ENCODE measurements around the gene HARS1.
"Not testable (repeated sequence)": the region's sequence is repeated elsewhere in the genome, so short reads cannot be mapped to it uniquely, and the experiment has no call there.

HARS1 gene, protein sequence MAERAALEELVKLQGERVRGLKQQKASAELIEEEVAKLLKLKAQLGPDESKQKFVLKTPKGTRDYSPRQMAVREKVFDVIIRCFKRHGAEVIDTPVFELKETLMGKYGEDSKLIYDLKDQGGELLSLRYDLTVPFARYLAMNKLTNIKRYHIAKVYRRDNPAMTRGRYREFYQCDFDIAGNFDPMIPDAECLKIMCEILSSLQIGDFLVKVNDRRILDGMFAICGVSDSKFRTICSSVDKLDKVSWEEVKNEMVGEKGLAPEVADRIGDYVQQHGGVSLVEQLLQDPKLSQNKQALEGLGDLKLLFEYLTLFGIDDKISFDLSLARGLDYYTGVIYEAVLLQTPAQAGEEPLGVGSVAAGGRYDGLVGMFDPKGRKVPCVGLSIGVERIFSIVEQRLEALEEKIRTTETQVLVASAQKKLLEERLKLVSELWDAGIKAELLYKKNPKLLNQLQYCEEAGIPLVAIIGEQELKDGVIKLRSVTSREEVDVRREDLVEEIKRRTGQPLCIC

DNA sequence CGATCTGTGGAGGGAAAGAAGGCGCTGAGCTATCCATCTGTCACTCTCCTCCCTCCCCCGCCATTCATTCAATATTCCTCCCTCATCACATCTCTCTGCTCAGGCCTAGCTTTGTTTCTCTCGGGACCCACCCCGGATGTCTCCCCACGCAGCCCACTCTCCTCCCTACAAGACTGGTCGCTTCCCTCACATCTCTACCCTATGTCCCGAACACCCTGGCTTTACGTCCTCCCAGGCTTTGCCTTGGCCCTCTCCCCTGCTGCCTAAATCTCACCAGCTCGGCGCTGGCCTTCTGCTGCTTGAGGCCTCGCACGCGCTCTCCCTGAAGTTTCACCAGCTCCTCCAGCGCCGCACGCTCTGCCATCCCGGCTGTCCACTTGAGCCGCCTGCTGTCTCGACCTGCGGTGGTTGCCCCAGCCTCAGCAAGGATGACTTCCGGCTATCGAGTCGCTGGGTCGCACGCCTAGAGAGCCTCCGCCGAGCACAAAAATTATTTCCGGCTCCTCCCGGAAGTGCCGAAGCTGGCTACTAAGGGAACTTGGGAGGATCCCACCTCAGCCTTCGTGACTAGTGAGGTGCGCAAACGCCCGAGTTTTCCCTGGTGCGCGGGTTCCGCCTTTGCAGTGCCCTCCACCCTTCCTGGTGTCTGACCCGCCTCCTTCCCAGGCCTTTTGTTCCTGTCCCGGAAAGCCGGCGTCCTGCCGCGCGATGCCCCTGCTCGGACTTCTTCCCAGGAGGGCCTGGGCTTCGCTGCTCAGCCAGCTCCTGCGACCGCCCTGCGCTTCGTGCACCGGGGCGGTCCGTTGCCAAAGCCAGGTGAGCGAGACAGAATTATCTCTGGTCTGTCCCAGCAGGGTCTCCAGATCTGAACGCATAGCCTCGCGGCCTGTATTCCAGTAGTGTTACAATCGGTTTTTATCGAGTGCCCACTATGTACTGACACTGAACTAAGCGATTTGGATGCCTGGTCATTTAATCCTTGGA lies at the start of gene HARS1, which contains the start of gene HARS2:
TSS of gene HARS1 (minus strand) at position 430 of the 984 bp plus-strand sequence. CDS start at position 364, 66 bp downstream.
TSS of gene HARS2 (plus strand) at position 515 of the 984 bp plus-strand sequence. CDS start at position 709, 194 bp downstream.
- DNase-seq (ENCODE audit: low read depth): peak; percentile 82

DNA sequence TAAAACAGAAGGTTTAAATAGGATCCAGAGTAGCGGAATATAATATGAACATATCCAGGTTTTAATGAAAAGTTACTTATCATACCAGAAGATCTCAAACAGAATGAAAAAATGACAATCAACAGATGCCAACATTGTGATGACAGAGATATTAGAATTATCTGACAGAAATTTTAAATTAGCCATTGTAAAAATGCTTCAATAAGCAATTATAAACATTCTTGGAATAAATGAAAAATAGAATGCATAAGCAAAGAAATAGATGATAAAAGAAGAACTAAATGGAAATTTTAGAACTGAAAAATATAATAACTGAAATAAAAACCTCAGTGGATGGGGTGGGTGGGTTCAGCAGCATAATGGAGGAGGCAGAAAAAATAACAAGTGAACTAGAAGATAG lies 46.3 kb upstream of the HARS1 start:
- DNase-seq (ENCODE audit: low read depth): no peak

DNA sequence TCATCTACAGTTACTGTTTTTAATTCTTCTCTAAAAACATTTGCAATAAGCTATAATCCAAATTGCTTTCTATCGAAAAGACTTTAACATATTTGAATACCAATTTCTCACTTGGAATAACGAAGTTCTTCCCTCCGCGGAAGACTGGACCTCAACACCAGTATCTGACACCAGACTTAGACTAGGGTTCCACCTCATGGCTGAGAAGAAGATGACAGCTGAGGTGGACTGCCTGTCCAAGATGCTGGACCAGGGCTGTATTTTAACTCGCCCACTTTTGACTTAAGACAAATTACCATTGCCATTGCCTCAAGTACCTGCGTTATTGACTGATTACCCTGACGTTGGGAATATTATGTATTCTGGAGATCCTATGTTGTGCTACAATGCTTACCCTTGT lies 43.2 kb upstream of the HARS1 start:
- DNase-seq (ENCODE audit: low read depth): no peak

DNA sequence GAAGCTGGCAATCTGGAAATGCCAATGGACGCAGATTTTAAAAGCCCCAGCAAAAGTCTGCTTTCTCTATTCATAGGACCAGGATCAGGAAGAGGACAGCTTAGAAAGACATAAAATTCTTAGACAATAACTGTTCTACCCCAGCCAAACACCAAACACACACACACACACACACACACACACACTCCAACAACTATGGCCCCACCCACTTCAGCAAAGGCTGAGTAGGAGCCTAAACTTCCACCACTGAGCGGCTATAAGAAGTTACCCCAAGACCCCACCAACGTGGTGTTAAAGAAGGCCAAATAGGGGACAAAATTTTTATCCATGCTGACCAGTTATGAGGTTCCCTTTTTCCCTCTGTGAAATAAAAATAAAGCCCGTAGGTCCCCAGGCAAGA lies 41.9 kb upstream of the HARS1 start:
- DNase-seq (ENCODE audit: low read depth): no peak

DNA sequence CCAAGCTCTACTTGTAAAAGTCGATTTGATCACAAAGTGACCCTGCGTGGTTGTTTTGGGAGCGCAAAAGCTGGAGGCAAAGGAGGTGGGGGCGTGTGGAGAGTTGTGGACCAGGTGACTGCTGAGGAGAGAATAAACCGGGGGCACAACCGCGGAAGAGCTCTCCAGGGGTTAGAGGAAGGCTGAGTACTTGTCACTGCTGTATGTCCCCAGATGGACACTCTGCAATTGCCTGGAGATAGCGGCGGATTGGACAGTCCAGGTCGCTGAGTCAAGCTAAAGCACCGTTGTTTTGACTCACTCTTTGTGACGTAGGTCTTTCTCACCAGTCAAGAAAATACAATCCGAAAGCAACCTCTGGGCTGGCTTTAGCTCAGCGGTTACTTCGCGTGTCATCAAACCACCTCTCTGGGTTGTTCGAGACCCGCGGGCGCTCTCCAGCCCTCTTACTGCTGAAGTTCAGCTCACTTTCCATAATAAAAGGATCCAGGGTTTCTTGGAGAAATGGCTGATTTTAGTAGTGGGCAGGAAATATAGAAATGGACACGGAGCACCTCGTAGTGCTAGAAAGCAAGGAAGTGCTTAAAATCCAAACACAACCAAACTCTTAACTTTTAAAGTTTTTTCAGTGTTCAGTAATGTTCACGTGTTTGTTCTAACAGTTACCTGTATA lies 34.8 kb upstream of the HARS1 start:
- peak; percentile 79 for DNase-seq (ENCODE audit: low read depth)

DNA sequence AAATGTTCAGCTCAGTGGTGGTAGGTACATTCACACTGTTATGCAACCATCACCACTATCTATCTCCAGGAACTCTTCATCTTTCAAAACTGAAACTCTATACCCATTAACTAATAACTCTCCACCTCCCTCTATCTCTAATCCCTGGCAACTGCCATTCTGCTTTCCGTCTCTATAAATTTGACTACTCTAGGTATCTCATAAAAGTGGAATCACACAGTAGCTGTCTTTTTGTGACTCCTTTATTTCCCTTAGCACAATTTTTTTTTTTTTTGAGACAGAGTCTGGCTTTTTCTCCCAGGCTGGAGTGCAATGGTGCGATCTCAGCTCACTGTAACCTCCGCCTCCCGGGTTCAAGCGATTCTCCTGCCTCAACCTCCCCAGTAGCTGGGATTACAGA lies 30.2 kb upstream of the HARS1 start:
- not testable (repeated sequence) for DNase-seq (ENCODE audit: low read depth)

DNA sequence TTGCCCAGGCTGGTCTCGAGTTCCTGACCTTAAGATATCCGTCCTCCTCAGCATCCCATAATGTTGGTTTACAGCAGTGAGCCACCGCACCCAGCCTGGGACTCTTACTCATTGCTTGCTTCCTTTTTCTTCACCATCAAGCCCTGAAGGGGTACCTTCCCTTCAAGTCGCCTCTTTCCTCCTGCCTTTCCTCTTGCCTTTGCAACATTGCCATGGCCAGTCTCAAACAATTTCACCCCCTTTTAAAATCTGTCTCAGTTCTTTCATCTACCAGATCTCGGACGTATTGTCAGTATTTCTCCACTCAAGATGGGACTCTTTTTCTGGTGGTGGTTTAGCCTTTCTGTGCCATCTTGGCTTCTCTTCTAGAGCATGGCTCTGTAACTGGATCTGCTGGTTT lies 29.6 kb upstream of the HARS1 start:
- not testable (repeated sequence) for DNase-seq (ENCODE audit: low read depth)

DNA sequence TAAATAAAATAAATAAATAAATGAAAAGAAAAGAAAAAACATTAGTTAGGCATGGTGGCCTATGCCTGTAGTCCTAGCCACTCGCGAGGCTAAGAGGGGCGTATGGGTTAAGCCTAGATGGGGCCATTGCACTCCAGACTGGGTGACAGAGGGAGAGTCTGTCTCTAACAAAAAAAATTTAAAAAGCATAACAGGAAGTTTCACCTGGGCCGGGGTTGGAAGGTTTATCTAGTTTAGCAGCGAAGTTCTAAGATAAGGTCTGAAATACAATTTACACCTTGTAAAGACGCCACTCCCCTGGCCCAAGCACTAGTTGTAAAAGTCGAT lies 27.1 kb upstream of the HARS1 start:
- DNase-seq (ENCODE audit: low read depth): no peak

DNA sequence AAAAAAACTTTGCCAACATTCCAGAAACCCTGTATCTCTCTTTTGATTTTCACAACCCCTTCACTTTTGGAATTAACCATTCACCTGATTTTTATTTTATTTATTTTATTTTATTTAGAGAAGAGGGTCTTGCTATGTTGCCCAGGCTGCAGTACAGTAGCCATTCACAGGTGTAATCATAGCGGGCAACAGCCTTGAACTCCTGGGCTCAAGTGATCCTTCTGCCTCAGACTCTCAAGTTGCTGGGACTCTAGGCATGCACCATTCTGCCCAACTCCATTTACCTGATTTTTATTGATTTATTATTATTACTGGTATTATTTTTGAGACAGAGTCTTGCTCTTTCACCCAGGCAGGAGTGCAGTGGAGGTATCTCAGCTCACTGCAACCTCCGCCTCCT lies 25.1 kb upstream of the HARS1 start:
- not testable (repeated sequence) for DNase-seq (ENCODE audit: low read depth)

DNA sequence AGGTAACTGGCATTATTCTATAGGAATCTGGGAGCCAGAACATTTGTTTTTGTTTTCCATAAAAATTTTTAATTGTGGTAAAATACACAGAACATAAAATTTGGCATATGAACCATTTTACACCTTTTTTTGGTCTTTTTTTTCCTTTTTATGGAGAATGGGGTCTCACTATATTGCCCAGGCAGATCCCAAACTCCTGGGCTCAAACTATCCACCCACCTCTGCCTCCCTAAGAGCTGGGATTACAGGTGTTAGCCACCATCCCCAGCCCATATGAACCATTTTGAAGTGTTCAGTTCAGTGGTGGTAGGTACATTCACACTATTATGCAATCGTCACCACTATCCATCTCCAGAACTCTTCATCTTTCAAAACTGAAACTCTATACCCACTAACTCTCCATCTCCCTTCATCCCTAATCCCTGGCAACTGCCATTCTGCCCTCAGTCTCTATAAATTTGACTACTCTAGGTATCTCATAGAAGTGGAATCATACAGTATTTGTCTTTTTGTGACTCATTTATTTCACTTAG lies 22.5 kb upstream of the HARS1 start:
- no peak for DNase-seq (ENCODE audit: low read depth)

DNA sequence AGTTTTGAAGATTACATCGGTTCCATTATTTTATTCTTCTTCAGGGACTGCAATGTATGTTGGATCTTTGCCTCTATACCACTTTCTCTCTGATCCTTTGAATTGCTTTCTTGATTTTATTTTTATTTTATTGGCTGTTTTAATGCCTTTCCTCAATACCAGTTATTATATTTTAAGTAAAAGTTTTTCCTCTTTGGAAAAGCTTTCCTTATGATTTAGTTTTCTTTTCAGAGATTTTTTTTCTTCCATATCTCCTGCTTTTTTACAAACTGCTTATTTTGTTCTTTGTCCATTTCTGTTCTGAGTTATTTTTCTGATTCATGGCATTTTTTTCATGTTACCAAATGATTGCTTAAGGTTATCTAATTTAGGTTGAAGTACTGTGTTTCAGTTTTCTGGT lies 20.6 kb upstream of the HARS1 start:
- DNase-seq (ENCODE audit: low read depth): no peak

DNA sequence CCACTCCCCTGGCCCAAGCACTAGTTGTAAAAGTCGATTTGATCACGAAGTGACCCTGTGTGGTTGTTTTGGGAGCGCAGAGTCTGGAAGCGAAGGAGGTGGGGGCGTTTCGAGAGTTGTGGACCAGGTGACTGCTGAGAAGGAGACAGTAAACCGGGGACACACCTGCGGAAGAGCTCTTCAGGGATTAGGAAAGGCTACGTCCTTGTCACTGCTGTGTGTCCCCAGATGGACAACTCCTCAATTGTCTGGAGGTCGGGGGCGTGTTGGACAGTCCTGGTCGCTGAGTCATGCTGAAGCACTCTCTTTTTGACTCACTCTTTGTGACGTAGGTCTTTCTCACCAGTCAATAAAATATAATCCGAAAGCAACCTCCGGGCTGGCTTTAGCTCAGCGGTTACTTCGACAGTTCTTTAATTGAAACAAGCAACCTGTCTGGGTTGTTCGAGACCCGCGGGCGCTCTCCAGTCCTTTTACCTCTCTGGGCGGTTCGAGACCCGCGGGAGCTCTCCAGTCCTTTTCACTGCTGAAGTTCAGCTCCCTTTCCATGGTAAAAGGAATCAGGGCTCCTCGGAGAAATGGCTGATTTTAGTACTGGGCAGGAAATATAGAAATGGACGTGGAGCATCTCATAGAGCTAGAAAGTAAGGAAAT lies 19.9 kb upstream of the HARS1 start:
- peak; percentile 84 for DNase-seq (ENCODE audit: low read depth)

DNA sequence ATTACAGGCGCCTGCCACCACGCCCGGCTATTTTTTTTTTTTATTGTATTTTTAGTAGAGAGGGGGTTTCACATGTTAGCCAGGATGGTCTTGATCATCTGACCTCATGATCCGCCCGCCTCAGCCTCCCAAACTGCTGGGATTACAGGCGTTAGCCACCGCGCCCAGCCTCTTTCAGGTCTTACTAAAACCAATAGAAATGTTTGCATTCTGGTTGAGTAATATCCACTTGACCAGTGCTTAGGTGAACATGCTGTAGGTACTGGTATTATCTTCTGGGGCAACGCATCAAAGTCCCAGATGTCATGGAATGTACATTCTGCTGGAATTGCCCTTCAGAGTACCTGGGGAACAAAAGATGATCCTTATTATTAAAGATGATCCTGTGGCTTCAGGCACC lies 17.6 kb upstream of the HARS1 start:
- not testable (repeated sequence) for DNase-seq (ENCODE audit: low read depth)

DNA sequence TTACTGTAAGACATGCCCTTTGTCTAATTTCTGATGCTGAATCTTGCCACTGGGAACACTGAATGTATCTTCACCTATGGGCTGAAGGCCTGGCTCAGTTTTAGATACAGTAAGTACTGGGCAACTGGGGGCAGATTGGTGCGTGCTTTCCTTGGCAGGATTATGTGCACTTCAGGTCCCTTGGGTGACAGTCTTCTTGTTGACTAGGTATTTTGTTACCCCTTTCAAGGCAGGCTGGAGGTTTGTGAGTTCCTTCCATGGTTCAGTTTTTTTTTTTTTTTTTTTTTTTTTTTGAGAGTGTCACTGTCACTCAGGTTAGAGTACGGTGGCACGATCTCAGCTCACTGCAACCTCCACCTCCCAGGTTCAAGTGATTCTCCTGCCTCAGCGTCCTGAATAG lies 16.6 kb upstream of the HARS1 start:
- no peak for DNase-seq (ENCODE audit: low read depth)

DNA sequence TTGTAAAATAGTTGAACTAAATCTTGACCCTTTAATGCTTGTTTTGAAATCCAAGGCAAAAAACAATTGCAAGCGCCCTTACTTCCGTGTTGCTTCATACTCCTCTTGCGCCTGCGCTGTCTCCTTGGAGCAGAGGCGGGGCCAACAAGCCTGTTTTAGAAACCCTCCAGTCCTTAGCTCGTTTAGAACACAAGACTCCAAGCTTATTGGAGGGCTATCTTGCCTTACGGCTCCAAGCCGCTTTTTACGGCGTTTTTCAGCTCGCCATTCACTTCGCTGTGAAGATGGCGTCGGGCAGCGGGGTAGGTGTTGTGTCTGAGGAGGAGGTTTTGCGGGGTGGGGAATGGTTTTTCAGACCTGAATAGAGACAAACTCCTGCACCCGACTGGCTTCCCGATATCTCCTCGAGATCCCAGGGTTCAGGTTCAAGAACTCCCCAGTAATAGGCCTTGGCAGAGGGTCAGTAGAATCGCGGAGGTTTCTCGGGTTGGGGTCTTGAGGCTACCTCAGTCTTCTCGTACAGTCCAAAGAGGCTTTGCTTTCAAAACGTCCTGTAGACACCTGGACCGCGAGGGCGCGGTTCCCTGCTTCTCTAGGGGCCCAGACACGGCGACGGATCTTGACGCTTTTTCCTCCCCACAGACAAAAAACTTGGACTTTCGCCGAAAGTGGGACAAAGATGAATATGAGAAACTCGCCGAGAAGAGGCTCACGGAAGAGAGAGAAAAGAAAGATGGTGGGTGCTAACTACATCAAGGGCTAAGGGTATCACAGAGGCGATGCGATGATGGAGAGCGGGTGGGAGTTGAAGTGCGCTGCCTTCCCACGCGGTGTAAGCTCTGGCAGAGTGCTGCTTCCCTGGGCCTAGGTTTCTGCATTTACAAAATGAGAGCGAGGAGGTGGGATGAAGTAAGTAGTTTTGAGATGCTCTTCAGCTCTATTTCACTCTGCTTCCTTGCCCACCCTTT lies 9.3 kb upstream of the HARS1 start, which contains the start of gene ZMAT2:
TSS of gene ZMAT2 (plus strand) at position 271 of the 968 bp plus-strand sequence. CDS start at position 285, 14 bp downstream.
- peak; percentile 83 for DNase-seq (ENCODE audit: low read depth)

DNA sequence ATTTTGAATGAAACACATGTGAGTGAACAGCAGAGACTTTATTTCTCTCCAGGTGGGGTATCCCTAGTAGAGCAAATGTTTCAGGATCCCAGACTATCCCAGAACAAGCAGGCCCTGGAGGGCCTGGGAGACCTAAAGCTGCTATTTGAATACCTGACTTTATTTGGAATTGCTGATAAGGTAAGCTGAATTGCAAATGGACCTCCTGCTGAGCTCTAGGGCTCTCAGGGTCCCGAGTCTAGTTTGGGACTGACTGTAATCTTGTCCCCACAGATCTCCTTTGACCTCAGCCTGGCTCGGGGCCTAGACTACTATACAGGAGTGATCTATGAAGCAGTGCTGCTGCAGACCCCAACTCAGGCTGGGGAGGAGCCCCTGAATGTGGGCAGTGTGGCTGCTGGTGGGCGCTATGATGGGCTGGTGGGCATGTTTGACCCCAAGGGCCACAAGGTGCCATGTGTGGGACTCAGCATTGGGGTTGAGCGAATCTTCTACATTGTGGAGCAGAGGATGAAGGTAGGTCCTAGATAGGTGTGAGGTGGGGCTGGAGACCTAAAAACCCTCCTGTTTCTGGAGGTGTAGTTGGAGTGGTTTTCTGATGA lies 5.8 kb upstream of the HARS1 start:
- DNase-seq (ENCODE audit: low read depth): no peak

DNA sequence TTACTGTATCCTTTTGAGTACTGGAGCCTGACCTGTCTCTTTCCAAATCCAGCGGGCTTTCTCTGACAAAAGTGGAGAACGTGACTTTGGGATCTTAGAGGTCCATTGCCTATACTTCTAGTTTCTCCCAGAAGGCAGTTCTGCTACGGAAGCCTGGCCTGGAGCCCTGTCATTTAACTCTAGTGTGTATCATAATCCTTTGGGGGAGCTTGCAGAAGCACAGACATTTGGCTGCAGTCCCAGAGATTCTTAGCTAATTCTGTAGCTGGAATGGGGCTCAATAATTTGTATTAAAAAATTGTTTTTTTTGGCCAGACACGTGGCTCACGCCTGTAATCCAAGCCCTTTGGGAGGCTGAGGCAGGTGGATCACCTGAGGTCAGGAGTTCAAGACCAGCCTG lies 3.1 kb upstream of the HARS1 start:
- DNase-seq (ENCODE audit: low read depth): no peak

DNA sequence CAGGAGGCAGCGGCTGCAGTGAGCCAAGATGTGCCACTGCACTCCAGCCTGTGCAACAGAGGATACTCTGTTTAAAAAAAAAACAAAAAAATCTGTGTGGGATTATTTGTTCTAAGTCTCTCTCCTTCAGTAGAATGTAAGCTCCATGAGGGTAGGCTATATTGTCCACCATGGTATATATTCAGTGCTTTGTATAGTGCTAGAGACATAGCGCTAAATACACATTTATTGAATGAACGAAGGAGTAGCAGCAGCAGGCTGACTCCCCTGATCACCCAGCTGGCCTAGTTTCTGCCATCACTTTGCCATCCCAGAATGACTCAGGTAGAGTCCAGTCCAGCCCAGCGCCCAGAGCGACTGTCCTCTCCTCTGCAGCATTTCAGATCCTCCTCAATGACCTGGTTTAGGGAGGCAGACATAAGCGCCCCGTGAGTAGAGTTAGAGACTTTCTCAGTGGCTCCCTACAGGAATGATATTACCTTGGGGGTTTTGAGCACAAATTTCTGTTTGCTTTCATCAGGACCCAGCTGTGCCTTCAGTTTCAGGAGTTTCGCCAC lies 716 bp downstream of the HARS1 start:
- DNase-seq (ENCODE audit: low read depth): no peak

DNA sequence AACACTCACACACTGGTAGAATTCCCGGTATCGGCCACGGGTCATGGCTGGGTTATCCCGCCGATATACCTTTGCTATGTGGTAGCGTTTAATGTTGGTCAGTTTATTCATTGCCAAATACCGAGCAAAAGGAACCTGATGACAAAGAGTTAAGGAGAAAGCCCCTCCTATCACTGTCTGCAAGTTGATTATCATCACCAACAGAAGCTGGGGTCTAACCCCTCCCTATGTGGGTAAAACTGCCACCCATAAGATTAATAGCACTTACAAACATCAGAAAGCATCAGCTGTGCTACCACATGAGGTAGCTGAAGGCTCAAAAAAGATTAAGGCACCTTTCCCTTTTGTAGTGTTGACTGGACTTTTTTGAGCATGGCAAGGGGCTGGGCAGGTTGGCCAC lies 12.2 kb downstream of the HARS1 start:
- no peak for DNase-seq (ENCODE audit: low read depth)
